Progenitor cell of endocrine pancreas (in vitro differentiated cells): ENCODE measurements around the gene WDR44. TPM values are rescaled to one million over a fixed set of nuclear protein-coding genes. Genes with fewer than 3 reads are reported as not detected.

Experiments
- DNase-seq: peaks from one replicate; pipeline ENCODE4 v3.0.0; 2021; ENCODE audit warnings: low spot score; ENCODE audit not compliant: unreplicated experiment
- H3K27ac Mint-ChIP-seq: 2 replicates; pipeline ENCODE4 v1.8.0; 2021; ENCODE audit warnings: mild to moderate bottlenecking, moderate library complexity, mixed read lengths
- H3K27me3 Mint-ChIP-seq: 2 replicates; pipeline ENCODE4 v1.8.0; 2021; ENCODE audit warnings: mixed read lengths
- H3K36me3 Mint-ChIP-seq: 2 replicates; pipeline ENCODE4 v1.8.0; 2022; ENCODE audit warnings: mixed read lengths; ENCODE audit not compliant: insufficient read depth
- H3K4me1 Mint-ChIP-seq: 2 replicates; pipeline ENCODE4 v1.8.0; 2021; ENCODE audit warnings: low read depth, mixed read lengths
- H3K4me3 Mint-ChIP-seq: 2 replicates; pipeline ENCODE4 v1.8.0; 2021; ENCODE audit warnings: low read depth, mild to moderate bottlenecking, moderate library complexity, mixed read lengths
- H3K9me3 Mint-ChIP-seq: 2 replicates; pipeline ENCODE4 v1.8.0; 2021; ENCODE audit warnings: low read depth, mixed read lengths
- microRNA-seq: library from miRNA; unstranded; fragments of <30 nt; microRNA quantifications from one replicate; pipeline ENCODE4 v1.1.0, GENCODE V29; 2020; ENCODE audit warnings: borderline number of aligned reads; ENCODE audit not compliant: unreplicated experiment
- total RNA-seq: library from RNA; stranded (reverse); gene quantifications from 2 replicates; pipeline ENCODE4 v1.2.1, GENCODE V29; 2021
- TF ChIP-seq, protein P1 (sequence below): fragments of 200-600 bp; sonication (generic); IDR thresholded peaks from one replicate; pipeline ENCODE4 v1.5.0; 2021; ENCODE audit warnings: antibody characterized with exemption, mild to moderate bottlenecking; ENCODE audit not compliant: unreplicated experiment

WDR44 gene
- total RNA-seq, 1 donor from 2014 or later: 11.8 TPM

DNA sequence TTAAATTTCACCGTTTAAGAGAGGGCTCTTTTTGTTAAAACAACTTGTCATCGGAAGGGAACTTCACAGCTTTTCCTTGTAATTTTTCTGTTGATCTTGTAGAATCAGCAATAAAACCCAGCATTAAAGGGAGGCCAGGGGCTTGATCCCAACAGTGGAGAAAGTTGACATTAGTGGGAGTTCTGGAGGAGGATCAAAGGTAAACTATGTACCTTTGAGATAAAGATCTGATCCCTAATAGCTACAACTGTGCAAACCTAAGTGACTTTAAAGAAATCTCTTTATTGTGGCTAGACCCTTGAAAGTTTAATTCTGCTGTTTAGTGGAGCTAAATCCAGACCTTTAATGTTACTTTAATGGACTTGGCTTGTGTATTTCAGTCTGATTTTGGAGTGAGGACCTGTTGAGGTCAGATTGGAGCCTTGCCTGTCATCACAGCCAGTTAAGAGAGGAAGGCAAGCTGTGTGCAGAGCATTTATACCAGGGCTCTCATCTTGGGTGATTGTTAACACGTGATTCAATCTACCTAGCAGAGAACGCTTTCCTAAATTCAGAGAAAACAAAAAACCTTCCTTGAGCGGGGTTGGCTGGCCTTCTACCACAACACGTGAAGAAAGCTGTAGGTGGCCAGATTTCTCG, 151.4 kb downstream of the WDR44 start:
- Mint-ChIP-seq H3K4me3 (peak overlapping the region; percentile 71), H3K36me3 (no peaks in the 10 kb centered on the region), H3K27me3 (peaks cover 3% of the 10 kb centered on the region), H3K9me3 (peaks cover 5% of the 10 kb centered on the region), H3K27ac (peak overlapping the region; percentile 43), H3K4me1 (peaks cover 16% of the 10 kb centered on the region)
- TF ChIP-seq, protein P1, sequence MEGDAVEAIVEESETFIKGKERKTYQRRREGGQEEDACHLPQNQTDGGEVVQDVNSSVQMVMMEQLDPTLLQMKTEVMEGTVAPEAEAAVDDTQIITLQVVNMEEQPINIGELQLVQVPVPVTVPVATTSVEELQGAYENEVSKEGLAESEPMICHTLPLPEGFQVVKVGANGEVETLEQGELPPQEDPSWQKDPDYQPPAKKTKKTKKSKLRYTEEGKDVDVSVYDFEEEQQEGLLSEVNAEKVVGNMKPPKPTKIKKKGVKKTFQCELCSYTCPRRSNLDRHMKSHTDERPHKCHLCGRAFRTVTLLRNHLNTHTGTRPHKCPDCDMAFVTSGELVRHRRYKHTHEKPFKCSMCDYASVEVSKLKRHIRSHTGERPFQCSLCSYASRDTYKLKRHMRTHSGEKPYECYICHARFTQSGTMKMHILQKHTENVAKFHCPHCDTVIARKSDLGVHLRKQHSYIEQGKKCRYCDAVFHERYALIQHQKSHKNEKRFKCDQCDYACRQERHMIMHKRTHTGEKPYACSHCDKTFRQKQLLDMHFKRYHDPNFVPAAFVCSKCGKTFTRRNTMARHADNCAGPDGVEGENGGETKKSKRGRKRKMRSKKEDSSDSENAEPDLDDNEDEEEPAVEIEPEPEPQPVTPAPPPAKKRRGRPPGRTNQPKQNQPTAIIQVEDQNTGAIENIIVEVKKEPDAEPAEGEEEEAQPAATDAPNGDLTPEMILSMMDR: no peak
- no peak for DNase-seq

DNA sequence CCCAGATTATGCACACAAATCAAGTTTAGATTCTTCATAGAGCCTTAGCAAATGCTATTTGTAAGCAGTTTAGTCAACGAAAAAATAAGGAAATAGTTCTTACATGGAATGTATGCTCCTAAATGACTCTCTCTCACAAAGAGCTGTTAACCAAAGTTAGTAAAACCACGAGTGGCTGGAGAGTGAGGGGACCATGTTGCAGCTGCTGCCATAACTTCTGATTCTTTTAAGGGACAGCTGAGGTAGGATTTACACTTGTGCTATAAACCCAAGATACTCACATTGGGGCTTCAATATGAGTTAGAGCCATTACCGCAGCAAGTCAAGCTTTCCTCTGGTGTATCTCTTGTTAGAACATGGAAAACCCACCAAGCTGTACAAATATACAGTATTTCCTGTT, 152.4 kb downstream of the WDR44 start:
- Mint-ChIP-seq H3K4me3 (no peak overlapping the region), H3K27ac (no peak overlapping the region), H3K27me3 (peaks cover 3% of the 10 kb centered on the region), H3K36me3 (no peaks in the 10 kb centered on the region), H3K4me1 (peaks cover 16% of the 10 kb centered on the region), H3K9me3 (peaks cover 9% of the 10 kb centered on the region)
- no peak for DNase-seq
- TF ChIP-seq, protein P1: no peak

GRCh38 chrX:118498755-118499154, 152.8 kb downstream of the WDR44 start:
- Mint-ChIP-seq H3K4me3 (peak overlapping the region; percentile 50), H3K27ac (no peak overlapping the region)

GRCh38 chrX:118499295-118499694, 153.4 kb downstream of the WDR44 start:
- Mint-ChIP-seq H3K9me3 (peaks cover 15% of the 10 kb centered on the region), H3K4me3 (peak overlapping the region; percentile 50)

More at GRCh38 chrX:118498755-118499154, 152.8 kb downstream of the WDR44 start:
- Mint-ChIP-seq H3K9me3 (peaks cover 12% of the 10 kb centered on the region), H3K36me3 (no peaks in the 10 kb centered on the region), H3K27me3 (peaks cover 3% of the 10 kb centered on the region), H3K4me1 (peaks cover 16% of the 10 kb centered on the region)
- no peak for DNase-seq
- TF ChIP-seq, protein P1: no peak

More at GRCh38 chrX:118499295-118499694, 153.4 kb downstream of the WDR44 start:
- Mint-ChIP-seq H3K27ac (no peak overlapping the region), H3K36me3 (no peaks in the 10 kb centered on the region), H3K27me3 (peaks cover 3% of the 10 kb centered on the region), H3K4me1 (peaks cover 16% of the 10 kb centered on the region)
- TF ChIP-seq, protein P1: no peak
- no peak for DNase-seq

Small RNAs within 50 kb of the gene (microRNA-seq; reads per million reads assigned to microRNA genes)
- gene MIR1277: 378 reads per million, percentile 70 among the genes with 10 or more reads in this experiment

Other genes starting within 250 kb of the WDR44 start
- 5.6 and 6.3 TPM in 2 replicates for gene KLHL13, start 229.3 kb upstream of the WDR44 start, total RNA-seq
- gene DOCK11, start 149.7 kb downstream of the WDR44 start, total RNA-seq: 5.8 TPM in 2 replicates